ENCODE data around the gene ACOT7. TPM values are rescaled to one million over a fixed set of nuclear protein-coding genes. Genes with fewer than 3 reads are reported as not detected.

The ACOT7 gene
- total RNA-seq, 4 donors from 2014 or later, result 5.6 to 55.0 (median 31.0) TPM

DNA sequence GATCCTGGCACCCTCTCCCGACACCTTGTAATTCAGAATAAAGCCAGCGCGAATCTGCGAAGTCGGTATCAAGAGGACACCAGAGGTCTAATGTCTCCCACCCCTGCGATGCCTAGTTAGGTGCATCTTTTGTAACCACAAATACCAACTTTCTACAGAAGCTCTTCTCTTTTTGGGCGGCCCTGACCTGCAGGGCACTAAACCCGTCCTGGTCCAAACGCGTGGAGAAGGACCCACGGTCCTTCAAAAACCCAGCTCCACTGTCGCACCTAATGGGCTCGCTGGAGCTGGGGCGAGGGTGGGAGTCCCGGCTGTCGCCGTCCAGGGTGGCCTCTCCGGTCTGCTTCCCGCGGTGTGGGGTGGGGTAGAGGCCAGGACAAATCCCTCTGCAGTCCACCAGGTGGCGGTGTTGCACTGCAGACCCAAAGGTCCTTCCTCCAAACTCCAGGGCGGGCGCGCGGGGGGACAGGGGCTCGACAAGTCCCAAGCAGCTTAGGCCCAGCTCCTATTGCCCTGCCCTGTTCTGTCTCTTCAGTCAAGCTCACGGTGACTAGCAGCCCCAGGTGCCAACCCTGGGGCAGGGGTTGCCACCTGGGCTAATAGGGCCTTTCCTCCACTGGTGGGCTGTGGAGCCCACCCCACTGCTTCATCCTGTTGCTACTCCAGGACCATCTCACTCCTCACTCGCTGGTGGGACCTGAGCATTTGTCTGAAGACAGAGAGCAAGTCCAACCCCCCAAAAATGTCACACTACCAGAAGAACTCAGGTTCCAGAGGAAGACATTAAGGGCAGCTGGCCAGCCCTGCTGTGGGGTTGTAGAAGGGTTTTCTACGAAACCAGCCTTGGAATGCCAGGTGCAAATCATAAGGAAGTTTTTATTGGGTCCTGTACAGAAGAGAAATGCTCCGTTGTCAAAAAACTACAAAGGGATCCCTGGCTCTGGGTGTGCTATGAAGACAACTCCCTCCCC, 146.8 kb downstream of the ACOT7 start:
- intact Hi-C loops (cut with DNase I; ENCODE audit: low total_unique reads), result loop anchor here (5.0 kb wide), 2 partner anchors 96 to 161 kb away; no protein-coding TSS in a partner anchor
- in situ Hi-C loops (cut with MboI; ENCODE audit: low pct_ligation_motif_present in 1 of 4, low pct_unique_long_range_greater_than_20kb in 1 of 4, low sequenced_read_pairs in 3 of 4), result loop anchor here in 3 of 4 donors (5.0 to 25.0 kb wide), 3 partner anchors 96 to 166 kb away; partner anchors contain the start of genes ESPN (in 1 of the 3) and HES2 (in 1 of the 3)
- peaks cover 96% of the 10 kb centered on the region for H3K27me3 ChIP-seq
- TF ChIP-seq POLR2AphosphoS5 (IDR thresholded peaks at IDR 0.05) (no peak), POLR2A (IDR thresholded peaks at IDR 0.05) (peak; percentile 26), EP300 (IDR thresholded peaks at IDR 0.05; ENCODE audit: low read depth) (no peak)
- TF ChIP-seq, protein P1, sequence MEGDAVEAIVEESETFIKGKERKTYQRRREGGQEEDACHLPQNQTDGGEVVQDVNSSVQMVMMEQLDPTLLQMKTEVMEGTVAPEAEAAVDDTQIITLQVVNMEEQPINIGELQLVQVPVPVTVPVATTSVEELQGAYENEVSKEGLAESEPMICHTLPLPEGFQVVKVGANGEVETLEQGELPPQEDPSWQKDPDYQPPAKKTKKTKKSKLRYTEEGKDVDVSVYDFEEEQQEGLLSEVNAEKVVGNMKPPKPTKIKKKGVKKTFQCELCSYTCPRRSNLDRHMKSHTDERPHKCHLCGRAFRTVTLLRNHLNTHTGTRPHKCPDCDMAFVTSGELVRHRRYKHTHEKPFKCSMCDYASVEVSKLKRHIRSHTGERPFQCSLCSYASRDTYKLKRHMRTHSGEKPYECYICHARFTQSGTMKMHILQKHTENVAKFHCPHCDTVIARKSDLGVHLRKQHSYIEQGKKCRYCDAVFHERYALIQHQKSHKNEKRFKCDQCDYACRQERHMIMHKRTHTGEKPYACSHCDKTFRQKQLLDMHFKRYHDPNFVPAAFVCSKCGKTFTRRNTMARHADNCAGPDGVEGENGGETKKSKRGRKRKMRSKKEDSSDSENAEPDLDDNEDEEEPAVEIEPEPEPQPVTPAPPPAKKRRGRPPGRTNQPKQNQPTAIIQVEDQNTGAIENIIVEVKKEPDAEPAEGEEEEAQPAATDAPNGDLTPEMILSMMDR (IDR thresholded peaks at IDR 0.05), result peak; percentile 96 to 99 (median 98)
- H3K36me3 ChIP-seq, result no peaks in the 10 kb centered on the region
- peaks cover 17 to 45% (median 39%) of the 10 kb centered on the region in 4 donors for H3K4me1 ChIP-seq
- no peak overlapping the region for H3K27ac ChIP-seq
- no peaks in the 10 kb centered on the region for H3K9me3 ChIP-seq
- 16% methylated on average over 13 of the region's 30 CpGs; no CpG with 5 or more reads in 1 of the 2 donors for WGBS, 2 donors (ENCODE audit: low coverage in 1 of 2)
- H3K4me3 ChIP-seq, result no peak overlapping the region
- DNase-seq, result peak; percentile 81

GRCh38 chr1:6245869-6246496, 147.6 kb downstream of the ACOT7 start:
- Histone ChIP-seq H3K36me3 (no peaks in the 10 kb centered on the region), H3K4me1 (peaks cover 19 to 45% (median 41%) of the 10 kb centered on the region in 4 donors), H3K27me3 (peaks cover 96% of the 10 kb centered on the region), H3K4me3 (peak overlapping the region in 1 of 4 donors; percentile 28), H3K9me3 (no peaks in the 10 kb centered on the region), H3K27ac (no peak overlapping the region)
- 7% methylated on average over 25 of the region's 49 CpGs; no CpG with 5 or more reads in 1 of the 2 donors for WGBS, 2 donors (ENCODE audit: low coverage in 1 of 2)
- TF ChIP-seq POLR2AphosphoS5 (IDR thresholded peaks at IDR 0.05) (no peak), POLR2A (IDR thresholded peaks at IDR 0.05) (no peak), EP300 (IDR thresholded peaks at IDR 0.05; ENCODE audit: low read depth) (no peak)
- TF ChIP-seq, protein P1 (IDR thresholded peaks at IDR 0.05), result no peak
- intact Hi-C loops (cut with DNase I; ENCODE audit: low total_unique reads), result loop anchor here (5.0 kb wide), 2 partner anchors 96 to 161 kb away; no protein-coding TSS in a partner anchor
- DNase-seq, result peak; percentile 41
- in situ Hi-C loops (cut with MboI; ENCODE audit: low pct_ligation_motif_present in 1 of 4, low pct_unique_long_range_greater_than_20kb in 1 of 4, low sequenced_read_pairs in 3 of 4), result loop anchor here in 3 of 4 donors (5.0 to 25.0 kb wide), 3 partner anchors 96 to 166 kb away; partner anchors contain the start of genes ESPN (in 1 of the 3) and HES2 (in 1 of the 3)

GRCh38 chr1:6245086-6245868, 148.3 kb downstream of the ACOT7 start:
- WGBS, 2 donors (ENCODE audit: low coverage in 1 of 2), result 1% methylated on average over 36 of the region's 79 CpGs; no CpG with 5 or more reads in 1 of the 2 donors
- Histone ChIP-seq H3K4me3 (peak overlapping the region in 1 of 4 donors; percentile 28), H3K36me3 (no peaks in the 10 kb centered on the region), H3K4me1 (peaks cover 19 to 44% (median 41%) of the 10 kb centered on the region in 4 donors), H3K27me3 (peaks cover 96% of the 10 kb centered on the region), H3K27ac (no peak overlapping the region), H3K9me3 (no peaks in the 10 kb centered on the region)
- intact Hi-C loops (cut with DNase I; ENCODE audit: low total_unique reads), result loop anchor here (5.0 kb wide), 2 partner anchors 97 to 162 kb away; no protein-coding TSS in a partner anchor
- peak; percentile 78 for DNase-seq
- TF ChIP-seq POLR2AphosphoS5 (IDR thresholded peaks at IDR 0.05), result no peak
- no peak for TF ChIP-seq EP300 (IDR thresholded peaks at IDR 0.05; ENCODE audit: low read depth)
- TF ChIP-seq, protein P1 (IDR thresholded peaks at IDR 0.05), result peak; percentile 61 to 92 (median 84)
- TF ChIP-seq POLR2A (IDR thresholded peaks at IDR 0.05), result no peak
- in situ Hi-C loops (cut with MboI; ENCODE audit: low pct_ligation_motif_present in 1 of 4, low pct_unique_long_range_greater_than_20kb in 1 of 4, low sequenced_read_pairs in 3 of 4), result loop anchor here in 3 of 4 donors (5.0 to 25.0 kb wide), 3 partner anchors 97 to 167 kb away; partner anchors contain the start of genes ESPN (in 1 of the 3) and HES2 (in 1 of the 3)

Data from transverse colon (tissue), 4 donors.